Dedifferentiated amniotic fluid mesenchymal stem cell (primary cell): Measurements from ENCODE around the gene NLGN1.
"Not testable (repeated sequence)": the region's sequence is repeated elsewhere in the genome, so short reads cannot be mapped to it uniquely, and the experiment has no call there.

Experiments
- DNase-seq: peaks from one replicate; pipeline ENCODE4 v3.0.0-alpha.2; 2016; ENCODE audit errors: extremely low spot score

NLGN1 gene

DNA sequence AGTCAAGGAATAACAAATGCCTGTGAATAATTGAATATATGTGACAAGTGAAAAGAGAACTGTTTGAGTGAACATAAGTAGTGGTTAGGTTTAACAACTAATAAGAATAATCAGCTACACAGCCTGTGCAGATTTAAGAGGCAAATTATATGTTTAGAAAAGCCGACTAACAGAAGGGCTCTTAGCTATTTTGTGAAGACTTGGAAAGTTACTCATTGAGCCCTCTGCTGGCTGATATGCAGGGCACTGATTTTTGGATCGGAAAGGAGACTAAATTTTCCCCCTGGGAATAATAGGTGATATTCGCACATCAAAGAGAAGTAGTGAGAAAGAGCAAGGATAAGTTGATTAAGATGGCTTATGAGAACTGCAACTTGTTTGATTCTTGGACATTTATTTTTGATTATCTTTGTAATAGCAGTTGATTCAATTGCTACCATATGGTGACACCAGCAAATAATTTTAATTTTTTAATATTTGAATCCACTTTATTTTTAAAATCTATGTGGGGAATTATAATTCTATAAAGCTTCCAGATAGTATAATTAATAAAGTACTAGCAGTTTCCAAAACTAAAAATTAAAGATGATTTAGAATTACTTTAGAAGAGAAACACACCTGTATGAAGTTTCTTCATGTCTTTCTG is 156.2 kb downstream of the NLGN1 start:
- DNase-seq, result peak; percentile 70

DNA sequence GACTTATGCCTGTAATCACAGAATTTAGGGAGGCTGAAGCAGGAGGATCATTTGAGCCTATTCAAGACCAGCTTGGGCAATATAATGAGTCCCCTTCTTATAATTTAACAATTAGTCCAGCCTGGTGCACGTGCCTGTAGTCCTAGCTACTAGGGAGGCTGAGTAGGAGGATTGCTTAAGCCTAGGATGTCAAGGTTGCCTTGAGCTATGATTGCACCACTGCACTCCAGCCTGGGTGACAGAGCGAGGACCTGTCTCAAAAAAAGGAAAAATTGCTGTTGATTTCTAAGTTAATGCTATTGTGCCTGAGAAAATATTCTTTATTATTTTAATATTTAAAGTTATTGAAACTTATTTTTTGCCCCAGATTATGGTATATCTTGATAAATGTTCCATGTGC is 159.0 kb downstream of the NLGN1 start:
- no peak for DNase-seq

DNA sequence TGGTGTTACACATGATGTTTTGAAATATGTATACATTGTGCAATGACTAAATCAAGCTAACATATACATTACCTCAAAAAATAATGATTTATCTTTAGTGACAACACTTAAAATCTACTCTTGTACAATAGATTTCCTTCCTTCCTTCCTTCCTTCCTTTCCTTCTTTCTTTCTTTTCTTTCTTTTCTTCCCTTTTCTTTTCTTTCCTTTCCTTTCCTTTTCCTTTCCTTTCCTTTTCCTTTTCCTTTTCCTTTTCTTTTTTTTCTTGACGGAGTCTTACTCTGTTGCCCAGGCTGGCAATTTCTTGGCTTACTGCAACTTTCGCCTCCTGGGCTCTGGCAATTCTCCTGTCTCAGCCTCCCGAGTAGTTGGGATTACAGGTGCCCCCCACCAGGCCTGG is 170.5 kb downstream of the NLGN1 start:
- DNase-seq, result no peak

- no peak for DNase-seq
These were observed 171.1 kb downstream of the NLGN1 start for GRCh38 chr3:173568623-173569022.

DNA sequence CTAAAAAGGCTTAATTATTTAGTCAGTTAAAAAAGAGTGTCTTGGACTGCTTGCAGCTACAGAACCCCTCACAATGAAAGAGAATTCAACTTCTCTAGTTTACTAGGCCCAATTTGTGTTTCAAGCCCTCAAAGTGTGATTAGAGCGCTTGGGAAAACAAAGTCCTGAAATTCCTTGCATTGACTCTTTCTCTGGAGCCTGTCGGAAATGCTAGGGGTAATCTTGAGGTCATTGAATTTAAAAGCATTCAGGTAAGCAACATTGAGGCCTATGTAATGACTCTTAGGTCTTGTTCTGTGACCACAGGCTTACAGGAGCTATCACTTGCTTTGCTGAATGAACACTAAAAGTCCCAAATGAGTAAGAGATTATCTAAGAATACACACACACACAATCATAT is 186.0 kb downstream of the NLGN1 start:
- no peak for DNase-seq

DNA sequence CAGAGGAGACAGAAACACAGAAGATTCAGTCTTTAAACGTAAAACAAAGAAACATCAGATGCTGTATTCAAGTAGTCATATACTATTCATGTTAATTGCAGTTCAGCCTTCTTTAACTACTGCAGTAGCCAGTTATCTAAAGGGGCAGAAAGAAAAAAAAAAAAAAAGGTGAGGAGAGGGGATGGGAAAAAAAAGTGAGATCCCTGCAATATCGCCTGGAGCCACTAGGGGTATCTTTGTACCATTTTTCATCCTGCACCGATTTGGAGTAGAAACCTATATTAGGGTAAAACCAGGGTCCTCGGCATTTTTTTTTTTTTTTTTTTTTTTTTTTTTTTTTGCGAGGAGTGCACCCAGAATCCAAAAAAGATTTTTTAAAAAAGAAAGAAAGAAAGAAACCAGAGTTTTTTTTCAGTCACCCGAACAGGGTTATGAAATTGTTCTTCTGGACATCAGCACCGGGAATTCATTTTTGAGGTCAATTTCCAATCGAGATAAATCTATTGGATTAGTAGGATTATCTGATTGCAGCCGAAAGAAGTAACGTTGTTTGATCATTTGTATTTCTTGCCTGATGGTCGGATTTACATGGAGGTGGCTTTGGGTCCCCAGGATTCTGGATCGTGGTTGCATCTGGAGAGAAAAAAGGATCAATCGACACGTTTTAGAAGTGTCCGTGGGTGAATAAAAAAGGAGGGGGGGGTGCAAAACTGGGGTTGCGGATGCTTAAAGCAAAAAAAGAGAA is 186.7 kb downstream of the NLGN1 start:
- peak; percentile 60 for DNase-seq

DNA sequence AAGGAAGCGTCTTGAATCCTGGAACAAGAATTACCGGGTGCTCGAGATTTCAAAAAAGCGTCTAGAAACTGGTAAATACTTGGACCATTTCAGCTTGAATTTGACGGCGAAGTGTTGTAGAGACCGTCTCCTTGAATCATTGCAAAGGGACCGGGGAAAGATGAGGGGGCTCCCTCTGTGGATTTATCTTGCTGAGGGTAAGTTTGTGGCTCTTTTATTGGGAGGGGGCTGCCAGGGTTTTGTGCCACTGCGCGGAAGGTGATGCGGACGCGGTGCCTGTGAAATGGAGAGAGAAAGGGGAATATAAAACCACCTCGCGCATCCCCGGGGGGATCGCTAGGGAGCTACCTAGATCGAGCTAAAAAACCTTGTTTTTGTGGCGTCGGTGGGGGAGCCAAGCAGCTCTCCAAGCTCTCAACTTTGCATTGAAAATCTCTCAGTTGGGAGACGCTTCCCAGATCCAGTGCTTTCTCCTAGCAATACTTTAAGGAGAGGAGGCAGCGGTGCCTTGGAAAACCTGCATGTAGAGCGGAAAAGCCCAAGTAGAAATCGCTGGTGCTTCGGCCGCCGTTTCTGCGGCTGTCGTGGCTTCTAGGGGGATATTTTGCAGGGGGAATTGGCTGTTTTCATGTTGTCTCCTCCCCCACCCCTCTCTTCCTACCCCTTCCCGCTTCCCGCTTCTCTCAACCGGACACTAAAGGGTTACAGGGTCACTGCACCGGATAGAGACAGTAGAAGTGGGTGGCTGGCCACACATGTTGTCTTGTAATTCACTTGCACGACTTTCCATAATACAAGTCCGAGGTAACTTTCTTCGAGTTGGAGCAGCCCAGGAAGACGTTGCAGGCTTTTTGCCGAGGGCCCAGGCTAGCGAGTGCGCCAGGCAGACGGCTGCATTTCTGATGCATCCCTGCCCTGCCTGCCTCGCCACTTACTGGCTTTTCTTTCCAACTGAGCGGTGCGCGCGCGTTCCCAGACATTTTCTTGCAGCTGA is 187.6 kb downstream of the NLGN1 start:
- peak; percentile 81 for DNase-seq

DNA sequence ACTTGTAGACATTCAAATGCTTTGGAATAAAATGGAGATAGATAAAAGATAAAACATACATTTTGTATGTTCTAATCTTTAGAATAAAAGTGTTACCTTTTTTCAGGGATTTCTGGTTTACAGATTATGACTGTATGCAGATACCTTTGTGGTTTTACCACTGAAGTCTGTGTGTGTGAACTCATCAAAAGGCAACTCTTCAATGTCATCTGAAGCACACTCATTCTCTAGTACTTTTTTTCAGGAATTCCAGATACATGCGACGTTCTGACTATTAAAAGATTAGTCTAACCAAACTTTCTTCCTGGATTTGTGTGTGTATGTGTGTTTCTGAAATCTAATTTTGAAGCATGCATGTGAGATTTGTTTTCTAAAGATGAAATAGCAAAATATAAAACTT is 188.6 kb downstream of the NLGN1 start:
- DNase-seq, result no peak

GRCh38 chr3:173587055-173587454 is 189.5 kb downstream of the NLGN1 start:
- no peak for DNase-seq

DNA sequence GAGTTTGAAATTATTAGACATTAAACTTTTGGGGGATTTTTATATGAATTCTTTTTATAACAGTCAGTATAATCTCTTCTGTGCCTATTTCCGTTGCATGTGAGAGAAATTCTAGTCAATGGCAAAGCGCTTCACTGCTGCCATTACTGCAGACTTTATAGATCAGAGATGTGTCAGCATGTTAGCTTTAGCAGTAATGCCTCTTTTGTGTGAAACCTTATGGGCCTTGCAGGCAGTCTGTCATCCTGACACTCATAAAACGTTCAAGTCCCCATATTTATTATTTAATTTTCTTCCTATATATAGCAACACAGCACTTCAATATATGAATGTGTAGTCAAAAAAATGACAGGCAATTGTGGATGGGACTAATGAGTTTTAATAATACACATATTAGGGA is 191.0 kb downstream of the NLGN1 start:
- no peak for DNase-seq

DNA sequence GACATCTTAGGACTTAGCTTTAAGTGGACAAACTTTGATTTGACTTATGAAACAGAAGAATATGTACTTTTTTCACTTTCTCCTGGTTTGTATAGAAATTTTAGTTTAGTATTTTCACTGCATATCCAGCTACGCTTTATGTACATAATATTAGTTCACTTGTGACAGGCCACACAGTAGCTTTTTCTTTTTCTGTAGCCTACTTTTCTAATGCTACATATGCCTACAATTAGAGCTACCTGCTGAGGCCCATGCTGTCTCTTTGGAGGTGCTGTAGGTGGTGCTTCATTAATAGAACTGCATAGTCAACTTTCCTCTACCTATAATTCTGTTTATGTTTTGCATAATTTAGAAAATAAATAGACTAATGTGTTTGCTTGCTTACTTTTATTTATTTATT is 191.6 kb downstream of the NLGN1 start:
- DNase-seq, result no peak

DNA sequence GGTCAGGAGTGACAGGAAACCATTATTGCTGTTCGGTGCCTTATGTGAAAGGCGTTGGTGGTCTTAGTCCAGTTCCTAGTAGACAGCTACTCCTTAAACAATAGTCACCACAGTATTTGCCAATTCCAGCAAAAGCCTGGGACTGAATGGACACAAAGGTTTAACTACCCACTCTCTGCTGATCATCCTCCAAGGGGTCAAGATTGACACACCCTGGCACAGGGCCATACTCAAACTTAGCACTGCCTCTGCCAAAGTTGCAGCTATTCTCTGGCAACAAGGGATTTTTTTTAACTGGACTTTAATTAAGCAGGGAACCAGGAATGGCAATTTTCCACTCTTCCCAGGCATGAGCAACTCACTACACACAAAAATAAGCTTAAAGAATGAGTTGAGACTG is 193.9 kb downstream of the NLGN1 start:
- no peak for DNase-seq

GRCh38 chr3:173594881-173595280 is 197.3 kb downstream of the NLGN1 start:
- not testable (repeated sequence) for DNase-seq

DNA sequence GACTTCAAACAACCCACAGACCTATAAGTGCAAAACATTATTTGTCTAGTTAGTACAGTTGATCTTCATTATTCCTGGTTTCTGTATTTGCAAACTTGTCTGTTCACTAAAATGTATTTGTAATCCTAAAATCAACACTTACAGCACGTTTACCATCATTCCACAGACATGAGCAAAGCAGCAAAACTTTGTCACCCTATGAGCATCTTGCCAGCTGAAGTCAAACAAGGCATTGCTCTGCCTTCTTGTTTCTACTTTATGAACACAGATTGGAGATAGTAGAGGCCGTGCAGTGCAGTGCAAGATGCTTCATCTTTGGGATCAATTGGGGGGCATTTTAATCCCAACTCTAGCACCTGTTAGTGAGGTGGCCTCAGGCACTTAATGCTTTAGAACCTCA is 202.1 kb downstream of the NLGN1 start:
- DNase-seq, result peak; percentile 31

GRCh38 chr3:173614522-173614921 is 217.0 kb downstream of the NLGN1 start:
- DNase-seq, result no peak

DNA sequence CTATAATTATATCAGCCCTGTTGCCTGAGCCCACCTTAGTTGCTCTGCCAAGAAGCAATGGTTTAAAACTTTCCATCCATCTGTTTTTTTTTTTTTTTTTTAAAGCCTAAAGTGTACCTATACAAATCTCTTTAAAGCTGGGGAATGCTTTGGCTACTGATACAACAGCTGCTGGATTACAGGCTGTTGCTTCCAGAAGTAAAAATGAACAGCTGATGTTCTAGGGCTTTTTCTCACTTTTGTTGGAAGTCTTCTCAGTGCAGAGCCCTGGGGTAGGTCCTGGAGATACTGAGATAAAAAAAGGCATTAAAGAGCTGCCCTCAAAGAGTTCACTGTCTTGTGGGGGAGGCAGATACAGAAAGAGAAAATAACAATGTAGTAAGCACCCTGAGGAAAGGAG is 218.1 kb downstream of the NLGN1 start:
- DNase-seq, result no peak

DNA sequence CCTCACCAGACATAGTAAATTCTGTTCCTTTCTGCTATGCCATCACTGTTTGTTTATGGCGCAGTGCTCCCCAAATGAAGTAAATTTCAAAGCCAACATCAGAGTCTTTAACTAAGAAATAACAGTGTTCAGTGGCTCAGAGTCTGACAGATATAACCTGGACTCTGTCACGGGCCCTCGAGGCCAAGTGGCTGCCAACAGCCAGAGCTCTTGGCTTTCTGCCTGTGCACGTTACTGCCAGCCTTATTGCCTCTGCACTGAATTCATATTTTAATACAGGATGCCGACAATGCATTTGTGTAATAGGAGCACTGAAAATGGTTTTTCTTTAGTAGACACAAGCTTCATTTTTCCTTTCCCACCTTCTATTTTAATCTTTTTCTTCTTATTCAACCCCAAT is 219.9 kb downstream of the NLGN1 start:
- no peak for DNase-seq

- no peak for DNase-seq
These were observed 220.6 kb downstream of the NLGN1 start for GRCh38 chr3:173618148-173618547.

DNA sequence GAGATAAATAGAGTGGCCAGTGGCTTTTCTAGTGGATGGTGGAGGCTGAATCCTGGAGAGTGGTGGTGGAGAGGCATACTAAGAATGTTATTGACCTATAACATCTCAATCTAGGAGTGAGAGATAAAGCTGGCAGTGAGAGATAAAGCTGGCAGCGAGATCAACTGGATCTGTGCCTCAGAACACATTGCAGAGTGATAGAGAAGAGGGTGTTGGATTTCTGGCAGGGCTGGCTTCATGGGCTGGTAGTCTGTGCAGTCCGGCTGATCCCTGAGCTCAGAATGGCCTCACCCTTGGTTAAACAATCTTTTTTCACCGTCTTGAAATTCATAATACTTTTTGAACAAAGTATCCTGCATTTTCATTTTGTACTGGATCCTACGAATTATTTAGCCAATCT is 221.2 kb downstream of the NLGN1 start:
- DNase-seq, result no peak

GRCh38 chr3:173622166-173622565 is 224.6 kb downstream of the NLGN1 start:
- peak; percentile 49 for DNase-seq

DNA sequence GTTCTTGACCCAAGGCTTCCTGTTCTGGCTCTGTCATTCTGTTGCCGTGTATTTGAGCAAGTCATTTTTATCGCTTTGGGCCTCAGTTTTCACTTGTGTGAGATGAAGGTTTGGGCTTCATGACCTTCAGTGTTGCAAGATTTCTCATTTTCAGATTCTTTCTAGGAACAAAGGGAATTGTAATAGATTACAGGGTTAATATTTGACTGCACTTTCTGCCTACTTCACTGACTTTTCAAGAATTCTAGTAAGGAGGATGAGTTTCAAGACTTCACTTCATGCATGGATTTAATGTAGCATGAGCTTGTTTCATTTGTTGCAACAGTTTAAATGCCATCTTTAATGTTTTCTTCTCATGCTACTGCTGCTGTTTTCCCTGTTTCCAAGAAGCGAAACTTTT is 226.5 kb downstream of the NLGN1 start:
- DNase-seq, result no peak

DNA sequence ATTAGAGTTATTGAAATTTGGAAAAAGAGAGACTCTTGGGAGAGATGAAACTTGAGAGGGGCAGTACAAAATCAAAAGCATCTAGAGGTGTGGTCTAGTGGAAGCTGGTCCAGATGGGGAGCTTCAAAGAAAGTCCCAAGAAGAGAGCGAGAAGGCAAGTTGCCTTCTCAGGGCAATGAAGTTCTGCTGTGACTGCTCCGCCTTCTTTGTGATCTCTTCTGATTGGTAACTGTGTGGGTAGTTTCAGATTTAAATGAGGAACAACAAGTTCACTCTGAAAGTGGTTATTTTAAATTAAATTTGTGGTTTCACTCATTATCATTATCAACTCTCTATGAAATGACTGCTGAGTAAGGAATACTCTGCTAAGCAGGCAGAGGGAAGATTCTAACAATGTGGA is 233.3 kb downstream of the NLGN1 start:
- DNase-seq, result no peak
